ENCODE data around the gene FOXC1. TPM values are rescaled to one million over a fixed set of nuclear protein-coding genes. Genes with fewer than 3 reads are reported as not detected.

FOXC1 gene
- total RNA-seq, 1 experiment from 2014 or later: 7.3 TPM

- H3K79me2 ChIP-seq (ENCODE audit: low read length): no peaks in the 10 kb centered on the region
- DNase-seq (no peak), ATAC-seq (no peak)
- ChIA-PET POLR2A (ENCODE audit: unreplicated experiment) (no interaction called here), CTCF (no interaction called here)
- peak overlapping the region; percentile 53 for H3K4me2 ChIP-seq (ENCODE audit: low read length)
- peaks cover 20% of the 10 kb centered on the region for H3K27me3 ChIP-seq (ENCODE audit: low read length)
- no peak overlapping the region for H3K4me3 ChIP-seq (ENCODE audit: low read length)
- BruUV-seq (replicated peaks): no TSS peak
- H3K9me2 ChIP-seq (replicated peaks; ENCODE audit: low read length): no peaks in the 10 kb centered on the region
- H3K9ac ChIP-seq (ENCODE audit: low read length): no peak overlapping the region
- H4K20me1 ChIP-seq (ENCODE audit: low read length): no peaks in the 10 kb centered on the region
- intact Hi-C loops (cut with micrococcal nuclease): loop anchor here (2.0 kb wide), 3 partner anchors 852 to 1148 kb away; no protein-coding TSS in a partner anchor
- peaks cover 39% of the 10 kb centered on the region for H3K4me1 ChIP-seq (ENCODE audit: insufficient read depth, low read length)
- no peaks in the 10 kb centered on the region for H3F3A ChIP-seq (ENCODE audit: low read length, unreplicated experiment)
- TF ChIP-seq CTCF (conservative IDR thresholded peaks at IDR 0.05; ENCODE audit: low read depth, low read length) (no peak), EZH2 (IDR thresholded peaks at IDR 0.05; ENCODE audit: low read length, unreplicated experiment) (no peak), EZH2phosphoT487 (IDR thresholded peaks at IDR 0.05; ENCODE audit: borderline replicate concordance, low read length) (no peak)
- H3K27ac ChIP-seq (ENCODE audit: low read length): peak overlapping the region; percentile 38
- H2AFZ ChIP-seq (ENCODE audit: low read length): no peak overlapping the region
- no peaks in the 10 kb centered on the region for H3K36me3 ChIP-seq (ENCODE audit: low read depth, low read length)
- H3K9me3 ChIP-seq (ENCODE audit: low read length): no peaks in the 10 kb centered on the region
These were observed 12.5 kb upstream of the FOXC1 start for GRCh38 chr6:1597121-1597744.

- H3K36me3 ChIP-seq (ENCODE audit: low read depth, low read length): no peaks in the 10 kb centered on the region
- no peaks in the 10 kb centered on the region for H3K79me2 ChIP-seq (ENCODE audit: low read length)
- H4K20me1 ChIP-seq (ENCODE audit: low read length): no peaks in the 10 kb centered on the region
- H3K4me3 ChIP-seq (ENCODE audit: low read length): no peak overlapping the region
- H3K27me3 ChIP-seq (ENCODE audit: low read length): peaks cover 18% of the 10 kb centered on the region
- peak overlapping the region; percentile 24; the same call in 1 of the 2 replicates for H2AFZ ChIP-seq (ENCODE audit: low read length)
- ChIA-PET CTCF (interaction anchor here (0.7 kb wide), 1 partner anchor 89 kb away, joined by 5 read pairs; no protein-coding TSS in a partner anchor), POLR2A (ENCODE audit: unreplicated experiment) (no interaction called here)
- H3K9ac ChIP-seq (ENCODE audit: low read length): 0 out of 2 replicates have a peak overlapping the region, but pooled peaks have one; percentile 20
- H3K4me1 ChIP-seq (ENCODE audit: insufficient read depth, low read length): peaks cover 39% of the 10 kb centered on the region
- ATAC-seq (peak; percentile 27), DNase-seq (peak; percentile 82)
- H3K4me2 ChIP-seq (ENCODE audit: low read length): peak overlapping the region; percentile 53
- TF ChIP-seq EZH2 (IDR thresholded peaks at IDR 0.05; ENCODE audit: low read length, unreplicated experiment) (no peak), CTCF (conservative IDR thresholded peaks at IDR 0.05; ENCODE audit: low read depth, low read length) (no peak), EZH2phosphoT487 (IDR thresholded peaks at IDR 0.05; ENCODE audit: borderline replicate concordance, low read length) (no peak)
- H3F3A ChIP-seq (ENCODE audit: low read length, unreplicated experiment): no peaks in the 10 kb centered on the region
- peak overlapping the region; percentile 42 for H3K27ac ChIP-seq (ENCODE audit: low read length)
- no peaks in the 10 kb centered on the region for H3K9me3 ChIP-seq (ENCODE audit: low read length)
- intact Hi-C loops (cut with micrococcal nuclease): loop anchor here (2.0 kb wide), 3 partner anchors 851 to 1147 kb away; no protein-coding TSS in a partner anchor
- H3K9me2 ChIP-seq (replicated peaks; ENCODE audit: low read length): no peaks in the 10 kb centered on the region
- no TSS peak for BruUV-seq (replicated peaks)
These were observed 11.8 kb upstream of the FOXC1 start for GRCh38 chr6:1597924-1598323.

DNA sequence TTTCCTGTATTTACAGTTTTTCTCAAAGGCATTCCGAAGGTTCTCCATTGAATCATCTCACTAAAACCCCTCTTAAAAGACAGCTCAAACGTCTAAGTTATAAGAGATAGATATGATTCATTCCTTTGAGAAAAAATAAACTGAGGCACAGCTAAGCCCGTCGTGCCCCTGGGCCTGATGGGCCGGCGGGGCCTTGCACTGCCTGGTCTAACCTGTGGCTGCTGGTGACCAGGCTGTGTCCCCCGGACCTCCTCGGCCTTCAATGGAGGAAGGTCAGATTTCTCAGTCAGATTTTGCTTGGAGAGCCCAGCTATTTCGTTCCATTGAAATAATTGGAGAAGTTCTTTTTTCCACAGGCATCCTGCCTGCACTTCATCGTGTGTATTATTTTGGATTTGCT lies 11.3 kb upstream of the FOXC1 start:
- ATAC-seq: no peak
- peak overlapping the region; percentile 24; the same call in 1 of the 2 replicates for H2AFZ ChIP-seq (ENCODE audit: low read length)
- H3F3A ChIP-seq (ENCODE audit: low read length, unreplicated experiment): no peaks in the 10 kb centered on the region
- peak overlapping the region; percentile 20; the same call in 1 of the 2 replicates for H3K9ac ChIP-seq (ENCODE audit: low read length)
- no TSS peak for BruUV-seq (replicated peaks)
- no peak for DNase-seq
- no peaks in the 10 kb centered on the region for H4K20me1 ChIP-seq (ENCODE audit: low read length)
- no peaks in the 10 kb centered on the region for H3K36me3 ChIP-seq (ENCODE audit: low read depth, low read length)
- peaks cover 13% of the 10 kb centered on the region for H3K27me3 ChIP-seq (ENCODE audit: low read length)
- H3K4me1 ChIP-seq (ENCODE audit: insufficient read depth, low read length): peaks cover 39% of the 10 kb centered on the region
- H3K4me2 ChIP-seq (ENCODE audit: low read length): peak overlapping the region; percentile 38; the same call in 1 of the 2 replicates
- ChIA-PET CTCF (interaction anchor here (0.7 kb wide), 1 partner anchor 88 kb away, joined by 5 read pairs; no protein-coding TSS in a partner anchor), POLR2A (ENCODE audit: unreplicated experiment) (interaction anchor here (0.6 kb wide), 1 partner anchor 647 kb away, joined by 3 read pairs; the partner anchor contains the start of gene GMDS)
- peak overlapping the region; percentile 42 for H3K27ac ChIP-seq (ENCODE audit: low read length)
- H3K9me3 ChIP-seq (ENCODE audit: low read length): no peaks in the 10 kb centered on the region
- H3K4me3 ChIP-seq (ENCODE audit: low read length): no peak overlapping the region
- intact Hi-C loops (cut with micrococcal nuclease): no loop called here
- TF ChIP-seq EZH2phosphoT487 (IDR thresholded peaks at IDR 0.05; ENCODE audit: borderline replicate concordance, low read length): no peak
- no peak for TF ChIP-seq CTCF (conservative IDR thresholded peaks at IDR 0.05; ENCODE audit: low read depth, low read length)
- TF ChIP-seq EZH2 (IDR thresholded peaks at IDR 0.05; ENCODE audit: low read length, unreplicated experiment): no peak
- no peaks in the 10 kb centered on the region for H3K9me2 ChIP-seq (replicated peaks; ENCODE audit: low read length)
- H3K79me2 ChIP-seq (ENCODE audit: low read length): no peaks in the 10 kb centered on the region
